ENCODE results near the gene MESP1.

The MESP1 gene

GRCh38 chr15:89704411-89704810, 46.6 kb downstream of the MESP1 start:
- no peaks in the 10 kb centered on the region for H3K4me1 ChIP-seq (ENCODE audit: insufficient read depth, low read length, poor library complexity, severe bottlenecking)
- TF ChIP-seq CTCF (conservative IDR thresholded peaks at IDR 0.05; ENCODE audit: low read length) (no peak), EZH2phosphoT487 (IDR thresholded peaks at IDR 0.05; ENCODE audit: borderline replicate concordance) (no peak)
- H3K27me3 ChIP-seq (ENCODE audit: insufficient read depth, low read length, poor library complexity, severe bottlenecking): no peaks in the 10 kb centered on the region
- H3K4me3 ChIP-seq (ENCODE audit: low read length, poor library complexity, severe bottlenecking): no peak overlapping the region
- no peaks in the 10 kb centered on the region for H3K36me3 ChIP-seq (ENCODE audit: insufficient read depth, low read length)
- no peaks in the 10 kb centered on the region for H3K79me2 ChIP-seq (ENCODE audit: insufficient read depth, low read length)
- H3K9me2 ChIP-seq (replicated peaks; ENCODE audit: low read depth, low read length): no peaks in the 10 kb centered on the region
- no peaks in the 10 kb centered on the region for H3F3A ChIP-seq (ENCODE audit: low read depth)
- H4K20me1 ChIP-seq (ENCODE audit: insufficient read depth, low read length, poor library complexity, severe bottlenecking): no peaks in the 10 kb centered on the region
- H2AFZ ChIP-seq (ENCODE audit: low read length): no peak overlapping the region
- no peaks in the 10 kb centered on the region for H3K9me3 ChIP-seq (ENCODE audit: insufficient read depth, low read depth, low read length)
- no peak overlapping the region for H3K4me2 ChIP-seq (ENCODE audit: low read depth, low read length, poor library complexity, severe bottlenecking)
- H3K9ac ChIP-seq (ENCODE audit: low read depth, low read length, poor library complexity, severe bottlenecking): no peak overlapping the region
